HG03558 (cell line): ENCODE measurements around the gene TUBB2A.

ENCODE experiments used
- ATAC-seq: cut with Tn5 transposase; IDR thresholded peaks from one replicate; pipeline ENCODE4 v1.9.1; 2021; ENCODE audit warnings: moderate number of reproducible peaks; ENCODE audit not compliant: unreplicated experiment; ENCODE audit errors: extremely low read depth

Gene TUBB2A

GRCh38 chr6:3128356-3129108, 28.8 kb downstream of the TUBB2A start:
- ATAC-seq = no peak

- no peak for ATAC-seq
Observed at GRCh38 chr6:3125815-3126214, 31.5 kb downstream of the TUBB2A start.

- no peak for ATAC-seq
Observed at GRCh38 chr6:3124667-3125066, 32.7 kb downstream of the TUBB2A start.

- ATAC-seq = no peak
Observed at GRCh38 chr6:3122823-3123182, 34.5 kb downstream of the TUBB2A start.

- ATAC-seq = no peak
Observed at GRCh38 chr6:3120765-3121089, 36.6 kb downstream of the TUBB2A start.

- ATAC-seq = no peak
Observed at GRCh38 chr6:3119040-3119723, 38.2 kb downstream of the TUBB2A start.

GRCh38 chr6:3118353-3119039, 38.8 kb downstream of the TUBB2A start, which contains the start of gene BPHL:
Gene BPHL, plus strand, starts transcription at chr6:3118711. Its CDS starts 30 bp downstream, at chr6:3118741.
- ATAC-seq = peak; percentile 58

- no peak for ATAC-seq
Observed at GRCh38 chr6:3117912-3118352, 39.4 kb downstream of the TUBB2A start.

GRCh38 chr6:3114377-3114776, 43.0 kb downstream of the TUBB2A start:
- ATAC-seq = no peak

GRCh38 chr6:3109761-3110160, 47.6 kb downstream of the TUBB2A start:
- ATAC-seq = no peak

- no peak for ATAC-seq
Observed at GRCh38 chr6:3108746-3109414, 48.5 kb downstream of the TUBB2A start.
